ENCODE measurements around the gene TP53TG3E.
"Not testable (repeated sequence)": the region's sequence is repeated elsewhere in the genome, so short reads cannot be mapped to it uniquely, and the experiment has no call there.

Gene TP53TG3E, protein sequence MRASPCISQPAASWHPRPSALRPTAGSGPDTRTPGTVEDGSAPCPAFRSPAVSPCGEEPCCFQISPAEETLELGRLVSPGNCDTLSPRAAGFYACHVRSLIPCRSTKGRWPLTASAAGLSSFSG

DNA sequence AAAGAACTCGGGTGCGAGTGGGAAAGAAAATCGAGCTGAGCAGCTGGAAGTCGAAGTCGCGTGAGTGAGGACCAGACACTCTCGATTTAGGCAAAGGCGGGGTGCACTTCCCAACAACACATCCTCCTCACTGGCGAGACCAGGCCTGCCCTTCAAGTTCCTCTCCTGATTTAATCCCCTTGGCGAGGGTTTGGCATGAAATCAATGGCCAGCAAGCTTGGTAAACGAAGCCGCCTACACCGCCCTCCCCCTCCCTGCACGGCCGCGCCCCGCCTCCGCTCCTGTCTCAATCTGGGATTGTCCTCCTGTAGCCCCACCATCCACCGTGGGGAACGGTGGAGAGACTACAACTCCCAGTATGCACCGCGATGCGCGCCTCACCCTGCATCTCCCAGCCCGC, at the start of gene TP53TG3E:
TP53TG3E (plus strand) TSS at position 301 of the 400 bp plus-strand sequence; CDS start at position 369, 68 bp downstream.
- DNase-seq: not testable (repeated sequence)

DNA sequence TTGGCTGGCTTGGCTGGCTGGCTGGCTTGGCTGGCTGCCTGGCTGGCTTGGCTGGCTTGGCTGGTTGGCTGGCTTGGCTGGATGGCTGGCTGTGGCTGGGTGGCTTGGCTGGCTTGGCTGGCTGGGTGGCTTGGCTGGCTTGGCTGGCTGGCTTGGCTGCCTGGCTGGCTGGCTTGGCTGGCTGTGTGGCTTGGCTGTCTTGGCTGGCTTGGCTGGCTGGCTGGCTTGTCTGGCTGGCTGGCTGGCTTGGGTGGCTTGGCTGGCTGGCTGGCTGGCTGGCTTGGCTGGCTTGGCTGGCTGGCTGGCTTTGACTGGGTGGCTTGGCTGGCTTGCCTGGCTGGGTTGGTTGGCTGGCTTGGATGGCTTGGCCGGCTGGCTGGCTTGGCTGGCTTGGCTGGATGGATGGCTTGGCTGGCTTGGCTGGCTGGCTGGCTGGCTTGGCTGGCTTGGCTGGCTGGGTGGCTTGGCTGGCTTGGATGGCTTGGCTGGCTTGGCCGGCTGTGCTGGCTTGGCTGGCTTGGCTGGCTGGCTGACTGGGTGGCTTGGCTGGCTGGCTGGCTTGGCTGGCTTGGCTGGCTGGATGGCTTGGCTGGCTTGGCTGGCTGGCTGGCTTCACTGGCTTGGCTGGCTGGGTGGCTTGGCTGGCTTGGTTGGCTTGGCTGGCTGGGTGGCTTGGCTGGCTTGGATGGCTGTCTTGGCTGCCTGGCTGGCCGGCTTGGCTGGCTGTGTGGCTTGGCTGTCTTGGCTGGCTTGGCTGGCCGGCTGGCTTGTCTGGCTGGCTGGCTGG, 32.3 kb downstream of the TP53TG3E start:
- DNase-seq: peak; percentile 33

DNA sequence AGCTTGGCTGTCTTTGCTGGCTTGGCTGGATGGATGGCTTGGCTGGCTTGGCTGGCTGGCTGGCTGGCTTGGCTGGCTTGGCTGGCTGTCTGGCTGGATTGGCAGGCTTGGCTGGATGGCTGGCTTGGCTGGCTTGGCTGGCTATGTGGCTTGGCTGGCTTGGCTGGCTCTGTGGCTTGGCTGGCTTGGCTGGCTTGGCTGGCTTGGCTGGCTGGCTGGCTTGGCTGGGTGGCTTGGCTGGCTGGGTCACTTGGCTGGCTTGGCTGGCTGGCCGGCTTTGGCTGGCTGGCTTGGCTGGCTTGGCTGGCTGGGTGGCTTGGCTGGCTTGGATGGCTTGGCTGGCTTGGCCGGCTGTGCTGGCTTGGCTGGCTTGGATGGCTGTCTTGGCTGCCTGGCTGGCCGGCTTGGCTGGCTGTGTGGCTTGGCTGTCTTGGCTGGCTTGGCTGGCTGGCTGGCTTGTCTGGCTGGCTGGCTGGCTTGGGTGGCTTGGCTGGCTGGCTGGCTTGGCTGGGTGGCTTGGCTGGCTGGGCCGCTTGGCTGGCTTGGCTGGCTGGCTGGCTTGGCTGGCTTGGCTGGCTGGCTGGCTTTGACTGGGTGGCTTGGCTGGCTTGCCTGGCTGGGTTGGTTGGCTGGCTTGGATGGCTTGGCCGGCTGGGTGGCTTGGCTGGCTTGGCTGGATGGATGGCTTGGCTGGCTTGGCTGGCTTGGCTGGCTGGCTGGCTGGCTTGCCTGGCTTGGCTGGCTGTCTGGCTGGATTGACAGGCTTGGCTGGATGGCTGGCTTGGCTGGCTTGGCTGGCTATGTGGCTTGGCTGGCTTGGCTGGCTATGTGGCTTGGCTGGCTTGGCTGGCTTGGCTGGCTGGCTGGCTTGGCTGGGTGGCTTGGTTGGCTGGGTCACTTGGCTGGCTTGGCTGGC, 33.8 kb downstream of the TP53TG3E start:
- DNase-seq: peak; percentile 35

DNA sequence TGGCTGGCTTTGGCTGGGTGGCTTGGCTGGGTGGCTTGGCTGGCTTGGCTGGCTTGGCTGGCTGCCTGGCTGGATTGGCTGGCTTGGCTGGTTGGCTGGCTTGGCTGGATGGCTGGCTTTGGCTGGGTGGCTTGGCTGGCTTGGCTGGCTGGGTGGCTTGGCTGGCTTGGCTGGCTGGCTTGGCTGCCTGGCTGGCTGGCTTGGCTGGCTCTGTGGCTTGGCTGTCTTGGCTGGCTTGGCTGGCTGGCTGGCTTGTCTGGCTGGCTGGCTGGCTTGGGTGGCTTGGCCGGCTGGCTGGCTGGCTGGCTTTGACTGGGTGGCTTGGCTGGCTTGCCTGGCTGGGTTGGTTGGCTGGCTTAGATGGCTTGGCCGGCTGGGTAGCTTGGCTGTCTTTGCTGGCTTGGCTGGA, 34.4 kb downstream of the TP53TG3E start:
- peak; percentile 29 for DNase-seq

DNA sequence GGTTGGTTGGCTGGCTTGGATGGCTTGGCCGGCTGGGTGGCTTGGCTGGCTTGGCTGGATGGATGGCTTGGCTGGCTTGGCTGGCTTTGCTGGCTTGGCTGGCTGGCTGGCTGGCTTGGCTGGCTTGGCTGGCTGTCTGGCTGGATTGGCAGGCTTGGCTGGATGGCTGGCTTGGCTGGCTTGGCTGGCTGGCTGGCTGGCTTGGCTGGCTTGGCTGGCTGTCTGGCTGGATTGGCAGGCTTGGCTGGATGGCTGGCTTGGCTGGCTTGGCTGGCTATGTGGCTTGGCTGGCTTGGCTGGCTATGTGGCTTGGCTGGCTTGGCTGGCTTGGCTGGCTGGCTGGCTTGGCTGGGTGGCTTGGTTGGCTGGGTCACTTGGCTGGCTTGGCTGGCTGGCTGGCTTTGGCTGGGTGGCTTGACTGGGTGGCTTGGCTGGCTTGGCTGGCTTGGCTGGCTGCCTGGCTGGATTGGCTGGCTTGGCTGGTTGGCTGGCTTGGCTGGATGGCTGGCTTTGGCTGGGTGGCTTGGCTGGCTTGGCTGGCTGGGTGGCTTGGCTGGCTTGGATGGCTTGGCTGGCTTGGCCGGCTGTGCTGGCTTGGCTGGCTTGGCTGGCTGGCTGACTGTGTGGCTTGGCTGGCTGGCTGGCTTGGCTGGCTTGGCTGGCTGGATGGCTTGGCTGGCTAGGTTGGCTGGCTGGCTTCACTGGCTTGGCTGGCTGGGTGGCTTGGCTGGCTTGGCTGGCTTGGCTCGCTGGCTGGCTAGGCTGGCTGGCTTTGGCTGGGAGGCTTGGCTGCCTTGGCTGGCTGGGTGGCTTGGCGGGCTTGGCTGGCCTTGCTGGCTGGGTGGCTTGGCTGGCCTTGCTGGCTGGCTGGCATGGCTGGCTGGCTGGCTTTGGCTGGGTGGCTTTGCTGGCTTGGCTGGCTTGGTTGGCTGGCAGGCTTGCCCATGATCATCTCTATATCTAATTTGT, 35.3 kb downstream of the TP53TG3E start:
- peak; percentile 47 for DNase-seq
